GM03348 (cell line): ENCODE data around the gene LGMN.
"Not testable (repeated sequence)": the region's sequence is repeated elsewhere in the genome, so short reads cannot be mapped to it uniquely, and the experiment has no call there.

Source experiments
- DNase-seq: peaks from one replicate; pipeline ENCODE4 v3.0.0; 2012; ENCODE audit warnings: low spot score

LGMN gene

GRCh38 chr14:92760524-92760805 lies 12.0 kb upstream of the LGMN start:
- DNase-seq, result no peak

GRCh38 chr14:92759679-92760523 lies 11.5 kb upstream of the LGMN start:
- DNase-seq, result no peak

GRCh38 chr14:92759300-92759678 lies 10.9 kb upstream of the LGMN start:
- no peak for DNase-seq

- DNase-seq, result no peak
Measured at GRCh38 chr14:92756446-92756845, 8.0 kb upstream of the LGMN start.

- peak; percentile 16 for DNase-seq
Measured at GRCh38 chr14:92755495-92755894, 7.1 kb upstream of the LGMN start.

- DNase-seq, result no peak
Measured at GRCh38 chr14:92754966-92755365, 6.5 kb upstream of the LGMN start.

GRCh38 chr14:92753250-92753649 lies 4.8 kb upstream of the LGMN start:
- DNase-seq, result no peak

GRCh38 chr14:92751819-92752218 lies 3.4 kb upstream of the LGMN start:
- DNase-seq, result no peak

GRCh38 chr14:92750994-92751400 lies 2.6 kb upstream of the LGMN start:
- DNase-seq, result no peak

GRCh38 chr14:92750222-92750728 lies 1.8 kb upstream of the LGMN start:
- DNase-seq, result not testable (repeated sequence)

- DNase-seq, result peak; percentile 40
Measured at GRCh38 chr14:92747701-92748258, 647 bp downstream of the LGMN start.

GRCh38 chr14:92744198-92744597 lies 4.2 kb downstream of the LGMN start:
- no peak for DNase-seq

GRCh38 chr14:92740440-92740839 lies 8.0 kb downstream of the LGMN start:
- DNase-seq, result no peak

- DNase-seq, result no peak
Measured at GRCh38 chr14:92737619-92738188, 10.7 kb downstream of the LGMN start.

GRCh38 chr14:92737206-92737605 lies 11.2 kb downstream of the LGMN start:
- DNase-seq, result no peak

GRCh38 chr14:92735344-92735743 lies 13.1 kb downstream of the LGMN start:
- no peak for DNase-seq

GRCh38 chr14:92734618-92735017 lies 13.8 kb downstream of the LGMN start:
- no peak for DNase-seq

- DNase-seq, result no peak
Measured at GRCh38 chr14:92733007-92733406, 15.4 kb downstream of the LGMN start.

- no peak for DNase-seq
Measured at GRCh38 chr14:92731622-92732115, 16.8 kb downstream of the LGMN start.

- peak; percentile 59 for DNase-seq
Measured at GRCh38 chr14:92729634-92730358, 18.6 kb downstream of the LGMN start.

GRCh38 chr14:92728759-92729364 lies 19.6 kb downstream of the LGMN start:
- no peak for DNase-seq

GRCh38 chr14:92726933-92727262 lies 21.5 kb downstream of the LGMN start:
- DNase-seq, result no peak
